Activated naive CD4-positive, alpha-beta T cell treated with anti-CD3 and anti-CD28 coated beads, Interleukin-2, amount 10 ng/mL, durations not matched to agents 7 days and 5 days (primary cell): ENCODE results near the gene C2orf78.

Experiments used
- CTCF ChIA-PET: fragments of 350-600 bp; sonication (Branson Sonifier 250); formaldehyde crosslinking; loops from one replicate; lab custom pipeline; 2021; ENCODE audit warnings: antibody characterized with exemption; lab: Charles Lee
- DNase-seq: peaks from one replicate; pipeline ENCODE4 v3.0.0-alpha.2; 2020
- H3K27ac Mint-ChIP-seq: one replicate; pipeline ENCODE4 v1.8.0; 2021; ENCODE audit warnings: mild to moderate bottlenecking, moderate library complexity, mixed read lengths
- H3K27me3 Mint-ChIP-seq: one replicate; pipeline ENCODE4 v1.8.0; 2021; ENCODE audit warnings: mild to moderate bottlenecking, mixed read lengths
- H3K36me3 Mint-ChIP-seq: one replicate; pipeline ENCODE4 v1.8.0; 2021; ENCODE audit warnings: mixed read lengths
- H3K4me1 Mint-ChIP-seq: one replicate; pipeline ENCODE4 v1.8.0; 2021; ENCODE audit warnings: mixed read lengths
- H3K4me3 Mint-ChIP-seq: one replicate; pipeline ENCODE4 v1.8.0; 2021; ENCODE audit warnings: mild to moderate bottlenecking, moderate library complexity, mixed read lengths
- H3K9me3 Mint-ChIP-seq: one replicate; pipeline ENCODE4 v1.8.0; 2021; ENCODE audit warnings: mixed read lengths

Gene C2orf78

DNA sequence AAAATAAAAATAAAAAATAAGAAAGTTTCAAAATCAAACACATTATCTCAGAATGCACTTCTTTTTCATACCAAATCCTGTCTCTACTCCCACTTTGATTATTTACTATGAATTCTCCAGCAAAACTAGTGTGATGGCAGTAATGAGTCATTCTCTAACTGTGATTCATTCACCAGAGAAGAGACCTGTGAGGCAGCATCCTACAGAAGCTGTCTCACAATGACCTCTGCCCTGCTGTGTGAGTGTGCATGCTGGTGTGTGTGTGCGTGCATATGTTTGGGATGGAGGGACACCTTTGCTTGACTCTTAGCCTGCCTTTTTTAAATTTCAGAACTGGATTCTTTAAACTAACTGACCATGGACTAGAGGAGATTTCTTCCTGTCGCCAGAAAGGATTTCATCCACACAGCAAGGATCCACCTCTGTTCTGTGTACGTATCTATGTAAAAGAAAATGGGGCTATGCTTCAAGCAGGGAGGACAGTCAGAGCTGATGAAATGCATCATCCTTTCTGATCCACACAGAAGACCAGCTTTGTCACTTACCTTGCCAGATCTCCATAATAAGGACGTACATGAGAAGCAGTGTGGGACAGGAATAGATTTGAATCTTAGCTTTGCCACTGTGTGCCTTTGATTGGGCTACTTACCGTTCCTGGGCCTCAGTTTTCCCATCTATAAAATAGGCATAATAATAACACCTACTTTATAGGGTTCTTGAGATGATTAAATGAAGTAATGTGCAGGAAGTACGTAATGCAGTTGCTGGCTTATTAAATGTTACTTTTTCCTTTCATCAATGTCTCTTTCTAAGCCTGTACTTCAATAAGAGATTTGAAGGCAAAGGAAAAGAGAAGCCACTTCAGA is 76.0 kb downstream of the C2orf78 start:
- H3K4me3 Mint-ChIP-seq = no peak overlapping the region
- DNase-seq = no peak
- no peak overlapping the region for H3K27ac Mint-ChIP-seq
- no peaks in the 10 kb centered on the region for H3K9me3 Mint-ChIP-seq
- no peaks in the 10 kb centered on the region for H3K27me3 Mint-ChIP-seq
- no peaks in the 10 kb centered on the region for H3K4me1 Mint-ChIP-seq
- CTCF ChIA-PET = interaction anchor here (1.0 to 1.8 kb wide), 2 partner anchors 33 to 38 kb away, joined by 5 read pairs; no protein-coding TSS in a partner anchor
- H3K36me3 Mint-ChIP-seq = peaks cover 60% of the 10 kb centered on the region

- Mint-ChIP-seq H3K4me1 (no peaks in the 10 kb centered on the region), H3K27me3 (no peaks in the 10 kb centered on the region), H3K4me3 (no peak overlapping the region), H3K27ac (no peak overlapping the region), H3K36me3 (peaks cover 46% of the 10 kb centered on the region), H3K9me3 (no peaks in the 10 kb centered on the region)
- no peak for DNase-seq
- CTCF ChIA-PET = interaction anchor here (1.0 to 1.3 kb wide), 2 partner anchors 12 to 39 kb away, joined by 3 to 5 read pairs; no protein-coding TSS in a partner anchor
Measured at GRCh38 chr2:73862987-73863386, 79.0 kb downstream of the C2orf78 start.
